GM21737 (cell line): ENCODE measurements around the gene SLC7A6.

ENCODE experiments used
- ATAC-seq: cut with Tn5 transposase; IDR thresholded peaks from one replicate; pipeline ENCODE4 v1.9.1; 2021; ENCODE audit warnings: mild to moderate bottlenecking, moderate library complexity; ENCODE audit not compliant: unreplicated experiment

SLC7A6 gene

GRCh38 chr16:68339214-68339613 is 74.9 kb downstream of the SLC7A6 start:
- no peak for ATAC-seq

GRCh38 chr16:68342620-68343019 is 78.3 kb downstream of the SLC7A6 start:
- no peak for ATAC-seq

- no peak for ATAC-seq
Observed at GRCh38 chr16:68343137-68343536, 78.8 kb downstream of the SLC7A6 start.

- ATAC-seq: no peak
Observed at GRCh38 chr16:68344252-68344651, 79.9 kb downstream of the SLC7A6 start.

- no peak for ATAC-seq
Observed at GRCh38 chr16:68345351-68345810, 81.1 kb downstream of the SLC7A6 start.

GRCh38 chr16:68345958-68346635 is 81.8 kb downstream of the SLC7A6 start:
- ATAC-seq: no peak

- ATAC-seq: no peak
Observed at GRCh38 chr16:68346892-68347480, 82.7 kb downstream of the SLC7A6 start.

- ATAC-seq: no peak
Observed at GRCh38 chr16:68347605-68348004, 83.3 kb downstream of the SLC7A6 start.

- no peak for ATAC-seq
Observed at GRCh38 chr16:68348639-68349445, 84.5 kb downstream of the SLC7A6 start.

- no peak for ATAC-seq
Observed at GRCh38 chr16:68349838-68350410, 85.6 kb downstream of the SLC7A6 start.

GRCh38 chr16:68350813-68351350 is 86.6 kb downstream of the SLC7A6 start:
- no peak for ATAC-seq
